Stimulated activated CD8-positive, alpha-beta memory T cell treated with anti-CD3 and anti-CD28 coated beads, Interleukin-7, amount 100 ng/mL, for 24 hours (primary cell): Measurements from ENCODE around the gene CORIN.

Source experiments
- DNase-seq: peaks from one replicate; pipeline ENCODE4 v3.0.0-alpha.2; 2020; ENCODE audit warnings: low read depth

The CORIN gene, protein sequence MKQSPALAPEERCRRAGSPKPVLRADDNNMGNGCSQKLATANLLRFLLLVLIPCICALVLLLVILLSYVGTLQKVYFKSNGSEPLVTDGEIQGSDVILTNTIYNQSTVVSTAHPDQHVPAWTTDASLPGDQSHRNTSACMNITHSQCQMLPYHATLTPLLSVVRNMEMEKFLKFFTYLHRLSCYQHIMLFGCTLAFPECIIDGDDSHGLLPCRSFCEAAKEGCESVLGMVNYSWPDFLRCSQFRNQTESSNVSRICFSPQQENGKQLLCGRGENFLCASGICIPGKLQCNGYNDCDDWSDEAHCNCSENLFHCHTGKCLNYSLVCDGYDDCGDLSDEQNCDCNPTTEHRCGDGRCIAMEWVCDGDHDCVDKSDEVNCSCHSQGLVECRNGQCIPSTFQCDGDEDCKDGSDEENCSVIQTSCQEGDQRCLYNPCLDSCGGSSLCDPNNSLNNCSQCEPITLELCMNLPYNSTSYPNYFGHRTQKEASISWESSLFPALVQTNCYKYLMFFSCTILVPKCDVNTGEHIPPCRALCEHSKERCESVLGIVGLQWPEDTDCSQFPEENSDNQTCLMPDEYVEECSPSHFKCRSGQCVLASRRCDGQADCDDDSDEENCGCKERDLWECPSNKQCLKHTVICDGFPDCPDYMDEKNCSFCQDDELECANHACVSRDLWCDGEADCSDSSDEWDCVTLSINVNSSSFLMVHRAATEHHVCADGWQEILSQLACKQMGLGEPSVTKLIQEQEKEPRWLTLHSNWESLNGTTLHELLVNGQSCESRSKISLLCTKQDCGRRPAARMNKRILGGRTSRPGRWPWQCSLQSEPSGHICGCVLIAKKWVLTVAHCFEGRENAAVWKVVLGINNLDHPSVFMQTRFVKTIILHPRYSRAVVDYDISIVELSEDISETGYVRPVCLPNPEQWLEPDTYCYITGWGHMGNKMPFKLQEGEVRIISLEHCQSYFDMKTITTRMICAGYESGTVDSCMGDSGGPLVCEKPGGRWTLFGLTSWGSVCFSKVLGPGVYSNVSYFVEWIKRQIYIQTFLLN

DNA sequence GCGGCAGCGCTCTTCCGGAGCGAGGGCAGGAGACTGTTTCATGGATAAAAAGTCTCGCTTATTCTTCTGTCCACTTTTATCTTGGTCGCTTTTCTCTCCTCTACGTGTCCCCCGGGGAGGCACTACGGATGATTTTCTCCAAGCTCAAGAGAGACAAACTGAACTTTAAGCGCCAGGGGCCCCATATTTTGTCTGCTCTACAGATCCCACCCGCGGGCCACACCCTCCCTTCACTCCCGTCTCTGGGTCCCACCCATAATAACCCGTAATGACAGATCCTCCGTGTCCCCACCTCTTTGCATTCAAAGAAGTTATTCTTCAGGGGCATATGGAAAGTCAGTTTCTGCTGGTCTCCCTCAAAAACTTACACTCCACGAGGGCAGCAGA, at the start of gene CORIN:
TSS of gene CORIN (minus strand) at position 160 of the 387 bp plus-strand sequence. CDS start at position 42, 118 bp downstream.
- no peak for DNase-seq

DNA sequence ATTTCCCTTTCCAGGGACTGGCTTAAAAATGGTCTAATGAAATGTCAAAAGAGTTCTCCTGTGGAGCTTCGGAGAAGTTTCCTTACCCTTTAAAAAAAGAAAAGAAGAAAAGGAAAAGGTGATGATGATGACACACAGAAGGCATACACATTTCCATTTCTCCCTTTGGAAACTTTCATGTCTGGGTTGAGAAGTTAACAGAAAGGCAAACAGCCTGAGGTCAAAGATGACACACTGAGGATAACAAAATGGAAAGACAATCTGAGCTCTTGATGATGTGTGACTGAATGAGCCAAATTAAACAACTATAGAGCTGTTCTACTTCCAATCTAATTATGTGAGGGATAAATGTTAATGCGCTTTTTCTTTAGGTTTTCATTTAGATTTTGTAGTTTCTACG, 44.4 kb upstream of the CORIN start:
- DNase-seq = no peak

DNA sequence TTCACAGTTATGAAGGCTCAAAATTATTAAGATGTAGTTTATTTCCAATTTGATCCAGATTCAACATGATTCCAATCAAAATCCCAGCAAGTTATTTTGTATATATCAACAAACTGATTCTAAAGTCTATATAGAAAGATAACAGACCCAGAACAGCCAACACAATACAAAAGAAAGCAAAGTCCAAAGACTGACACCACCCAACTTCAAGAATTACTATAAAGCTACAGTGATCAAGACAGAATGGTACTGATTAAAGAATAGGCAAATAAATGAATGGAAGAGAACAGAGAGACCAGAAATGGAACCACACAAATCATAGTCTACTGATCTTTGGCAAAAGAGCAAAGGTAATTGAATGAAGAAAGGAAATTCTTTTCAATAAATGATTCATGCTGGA, 41.6 kb upstream of the CORIN start:
- DNase-seq = no peak

DNA sequence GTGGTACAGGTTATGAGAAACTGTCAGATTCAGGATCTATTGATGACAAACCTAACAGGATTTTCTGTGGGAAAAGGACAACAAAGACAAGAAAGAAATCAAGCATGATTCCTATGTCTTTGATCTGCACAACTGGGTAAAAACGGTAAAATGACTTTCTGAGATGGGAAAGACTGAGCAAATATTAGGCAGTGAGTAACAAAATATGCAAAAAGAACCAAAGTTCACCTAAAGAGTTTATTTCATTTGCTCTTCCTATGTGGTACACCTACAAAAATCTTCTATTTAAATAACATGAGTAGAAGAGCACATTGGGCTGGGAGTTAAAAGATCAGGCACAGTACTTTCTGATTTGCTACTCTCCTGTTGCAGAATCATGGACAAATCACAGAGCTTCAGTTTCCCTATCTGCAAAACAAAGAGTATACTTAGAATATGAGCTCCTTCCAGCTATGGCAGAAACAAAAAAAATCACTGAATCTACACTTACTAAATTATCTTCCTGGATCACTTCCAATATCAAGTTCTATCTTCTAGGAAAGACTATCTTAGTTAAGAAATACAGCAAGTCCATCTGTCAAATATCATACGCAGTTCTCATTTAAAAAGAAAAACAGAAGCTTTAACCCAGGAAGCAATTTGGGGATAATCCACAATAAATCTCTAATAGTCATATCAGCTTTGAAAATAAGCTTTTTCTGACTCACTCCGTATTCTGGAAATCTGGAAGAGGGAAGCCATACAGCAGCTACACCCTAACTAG, 39.1 kb upstream of the CORIN start:
- DNase-seq = no peak

DNA sequence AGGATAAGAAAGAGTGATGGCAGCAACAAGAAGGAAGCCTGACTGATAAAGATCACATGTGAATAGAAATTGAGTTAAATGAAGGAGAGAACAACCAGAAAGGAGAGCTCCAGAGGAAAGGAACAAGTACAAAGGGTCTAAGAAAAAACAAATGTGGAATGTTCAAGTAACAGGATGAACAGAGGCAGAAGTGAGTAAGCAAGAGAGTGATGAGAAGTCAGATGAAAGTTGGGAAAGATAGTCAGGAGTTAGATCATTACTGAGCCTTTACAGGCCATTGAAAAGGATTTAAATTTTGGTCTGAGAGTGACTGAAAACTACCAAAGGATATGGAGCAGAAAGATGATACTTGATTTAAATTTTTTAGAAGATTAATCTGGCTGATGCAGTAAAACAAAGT, 38.4 kb upstream of the CORIN start:
- DNase-seq = no peak

DNA sequence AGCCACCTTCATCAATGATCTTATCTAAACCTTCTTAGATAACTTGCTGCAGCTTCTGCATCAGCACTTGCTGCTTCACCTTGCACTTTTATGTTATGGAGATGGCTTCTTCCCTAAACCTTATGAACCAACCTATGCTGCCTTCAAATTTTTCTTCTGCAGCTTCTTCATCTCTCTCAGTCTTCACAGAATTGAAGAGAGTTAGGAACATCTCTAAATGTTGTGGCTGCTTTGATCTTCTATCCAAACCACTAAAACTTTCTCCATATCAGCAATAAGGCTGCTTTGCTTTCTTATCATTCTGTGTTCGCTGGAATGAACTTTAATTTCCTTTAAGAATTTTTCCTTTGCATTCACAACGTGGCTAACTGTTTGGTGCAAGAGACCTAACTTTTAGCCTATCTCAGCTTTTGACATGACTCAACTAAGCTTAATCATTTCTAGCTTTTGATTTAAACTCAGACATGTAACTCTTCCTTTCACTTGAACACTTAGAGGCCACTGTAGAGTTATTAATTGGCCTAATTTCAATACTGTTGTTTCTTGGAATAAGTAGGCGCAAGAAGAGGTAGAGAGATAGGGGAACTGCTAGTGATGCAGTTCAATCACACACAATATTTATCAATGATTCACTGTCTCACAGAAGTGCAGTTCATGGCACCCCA, 36.1 kb upstream of the CORIN start:
- no peak for DNase-seq

DNA sequence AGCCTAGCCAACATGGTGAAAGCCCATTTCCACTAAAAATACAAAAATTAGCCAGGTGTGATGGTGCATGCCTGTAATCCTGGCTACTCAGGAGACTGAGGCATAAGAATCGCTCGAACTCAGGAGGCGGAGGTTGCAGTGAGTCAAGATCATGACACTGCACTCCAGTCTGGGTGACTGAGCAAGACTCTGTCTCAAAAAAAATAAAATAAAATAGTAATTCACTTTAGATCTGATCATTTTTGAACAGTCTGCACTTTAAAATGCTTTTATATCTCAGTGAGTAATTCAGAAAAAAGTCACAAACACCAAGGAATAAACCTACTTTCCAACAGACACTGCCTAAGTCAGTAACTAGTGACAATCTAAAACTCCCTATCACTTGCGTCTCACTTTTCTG, 25.6 kb upstream of the CORIN start:
- no peak for DNase-seq

DNA sequence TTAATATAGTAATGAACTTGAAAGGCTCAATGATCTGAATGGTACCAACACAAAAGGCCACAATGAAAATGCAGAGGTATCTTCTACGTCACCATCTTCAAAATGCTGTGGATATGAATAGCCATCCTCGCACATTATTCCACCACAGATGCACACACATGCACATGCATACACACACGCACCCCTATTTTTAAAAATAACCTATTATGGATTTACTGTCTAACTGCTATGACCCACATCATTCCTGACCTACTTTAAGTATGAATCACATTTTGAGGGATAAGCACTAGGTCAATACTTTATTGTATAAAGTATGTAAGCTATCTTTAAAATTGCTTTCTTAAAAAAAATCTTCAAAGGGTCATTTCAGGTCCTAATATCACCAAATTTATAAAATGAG, 24.4 kb upstream of the CORIN start:
- no peak for DNase-seq

DNA sequence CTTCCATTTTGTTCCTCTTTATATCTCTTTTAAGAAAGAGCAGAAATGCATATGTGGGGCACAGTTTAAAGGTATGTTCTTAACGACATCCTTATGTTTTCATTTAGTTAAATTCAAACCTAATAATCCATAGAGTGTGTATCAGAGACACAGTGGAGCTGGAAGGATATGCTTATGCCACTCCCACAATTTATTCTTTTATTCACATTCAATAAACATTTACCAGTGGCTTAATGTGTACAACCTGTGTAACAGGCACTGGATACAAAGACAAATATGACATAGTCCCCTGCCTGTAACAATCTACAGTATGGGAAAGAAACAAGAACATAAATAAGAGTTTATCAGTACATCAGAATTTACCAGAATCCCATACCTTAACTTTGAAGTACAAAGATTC, 22.4 kb upstream of the CORIN start:
- DNase-seq = no peak

DNA sequence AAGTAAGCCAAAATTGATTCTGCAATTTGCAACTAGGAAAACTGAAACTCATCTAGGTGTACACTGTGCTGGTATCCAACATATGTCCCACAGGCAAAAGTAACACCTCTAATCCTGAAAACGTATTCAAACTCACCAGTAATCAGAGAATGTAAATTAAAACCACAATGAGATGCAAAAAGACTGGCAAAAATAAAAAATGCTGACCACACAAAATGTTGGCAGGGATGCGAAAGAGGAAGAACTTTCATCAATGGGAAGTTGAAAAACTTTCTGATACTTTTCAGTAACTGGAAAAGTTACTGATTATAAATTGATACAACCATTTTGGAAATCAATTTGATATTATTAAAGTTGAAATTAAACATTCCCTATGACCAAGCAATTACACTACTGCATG, 20.1 kb upstream of the CORIN start:
- DNase-seq = no peak

DNA sequence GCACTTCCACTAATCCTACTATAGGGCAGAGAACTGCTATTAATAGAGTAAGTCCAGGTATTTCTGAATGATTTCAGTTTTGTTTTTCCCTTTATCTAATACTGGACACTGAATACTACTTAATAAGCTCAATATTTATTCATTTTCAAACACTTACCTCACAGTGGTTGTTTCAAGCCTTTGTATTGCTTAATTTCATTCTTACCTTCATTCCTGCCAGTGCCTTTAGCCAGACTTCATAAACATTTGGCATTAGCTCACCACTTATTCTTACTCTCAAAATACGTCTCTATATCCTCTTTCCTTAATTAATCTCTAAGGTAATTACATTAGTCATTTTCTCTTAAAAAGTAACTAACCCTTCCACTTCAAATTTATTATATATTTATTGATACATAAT, 18.8 kb upstream of the CORIN start:
- DNase-seq = no peak

DNA sequence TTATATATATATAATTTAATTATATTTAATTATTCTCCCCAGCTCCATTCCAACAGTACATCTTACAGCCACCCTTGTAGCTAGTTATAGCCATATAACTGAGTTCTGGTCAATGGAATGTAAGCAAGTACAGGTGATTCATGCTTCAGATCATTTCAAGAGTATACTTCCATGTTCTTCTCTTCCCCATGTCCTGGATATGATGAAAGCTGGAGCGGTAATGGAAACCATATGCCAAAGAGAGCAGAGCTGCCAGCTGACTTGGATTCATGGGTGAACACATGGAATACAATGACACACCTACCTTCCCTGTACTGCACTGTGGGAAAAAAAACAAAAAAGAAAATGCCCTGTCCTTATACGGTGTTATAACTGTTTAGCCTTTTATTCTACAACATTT, 17.5 kb upstream of the CORIN start:
- no peak for DNase-seq

DNA sequence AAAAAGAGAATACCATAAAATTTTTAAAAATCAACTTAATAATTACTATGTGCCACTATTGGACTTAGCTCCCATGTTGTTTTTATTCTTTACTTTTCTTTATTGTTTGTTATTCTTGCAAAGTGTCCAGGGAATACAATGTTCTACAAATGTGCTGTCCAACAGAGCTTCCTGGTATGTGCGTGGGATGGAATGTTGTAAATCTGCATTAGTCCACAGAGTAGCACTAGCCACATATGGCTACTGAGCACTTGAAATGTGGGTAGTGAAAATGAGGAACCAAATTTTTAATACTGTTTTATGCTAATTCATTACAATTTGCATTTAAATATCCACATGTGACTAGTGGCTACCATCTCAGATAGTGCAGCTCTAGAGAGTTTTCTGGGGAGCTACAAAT, 14.3 kb upstream of the CORIN start:
- DNase-seq = no peak

DNA sequence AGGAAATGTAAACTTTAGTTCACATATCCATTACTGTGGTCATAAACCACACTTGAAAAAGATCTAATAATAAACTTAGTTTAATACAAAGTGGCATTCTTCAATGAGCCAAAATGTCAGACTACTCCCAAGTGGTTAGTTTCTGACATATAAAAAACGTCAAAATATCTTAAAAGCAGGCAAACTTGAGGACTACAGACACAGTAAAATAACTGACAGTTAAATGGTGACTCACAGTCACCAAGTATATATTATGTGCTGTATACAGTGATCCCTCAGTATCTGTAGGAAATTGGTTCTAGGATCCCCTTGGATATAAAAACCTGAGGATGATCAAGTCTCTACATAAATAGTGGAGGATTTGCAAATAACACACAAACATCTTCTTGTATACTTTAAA, 11.6 kb upstream of the CORIN start:
- DNase-seq = no peak

DNA sequence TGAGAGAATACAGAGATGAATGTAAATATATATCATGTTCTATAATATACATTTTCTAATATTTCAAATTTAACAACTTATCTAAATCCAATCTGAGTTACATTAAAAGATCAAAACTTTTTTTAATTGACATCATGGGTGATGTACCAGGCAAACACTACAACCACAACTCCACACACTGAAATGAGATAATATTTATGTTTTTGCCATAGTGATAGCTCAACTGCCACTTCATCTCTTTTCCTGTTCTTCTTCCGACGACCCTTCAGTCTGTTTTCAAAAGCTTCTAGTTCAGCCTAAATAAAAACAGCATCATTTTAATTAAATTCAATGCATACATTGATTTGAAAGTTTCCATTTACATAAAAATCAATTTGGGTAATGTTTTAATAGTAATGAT, 10.2 kb upstream of the CORIN start:
- no peak for DNase-seq

DNA sequence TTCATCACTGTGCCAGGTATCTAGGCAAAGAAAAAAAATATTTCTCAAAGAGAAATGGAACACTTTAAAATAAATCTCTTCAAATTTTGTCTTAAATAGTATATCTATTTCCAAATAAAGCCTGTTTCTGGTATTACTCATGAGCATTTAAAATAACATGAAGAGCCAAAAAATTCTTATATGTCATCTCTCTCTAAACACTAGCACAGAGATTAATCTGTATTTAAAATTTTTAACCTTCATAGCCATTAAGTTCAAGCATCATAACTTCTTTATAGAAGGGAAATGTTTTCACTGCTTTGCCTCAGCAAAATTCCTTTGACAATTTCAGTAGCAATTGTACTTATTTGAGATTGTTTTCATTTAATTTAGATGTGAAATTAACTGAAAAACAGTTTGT, 5.1 kb upstream of the CORIN start:
- no peak for DNase-seq

DNA sequence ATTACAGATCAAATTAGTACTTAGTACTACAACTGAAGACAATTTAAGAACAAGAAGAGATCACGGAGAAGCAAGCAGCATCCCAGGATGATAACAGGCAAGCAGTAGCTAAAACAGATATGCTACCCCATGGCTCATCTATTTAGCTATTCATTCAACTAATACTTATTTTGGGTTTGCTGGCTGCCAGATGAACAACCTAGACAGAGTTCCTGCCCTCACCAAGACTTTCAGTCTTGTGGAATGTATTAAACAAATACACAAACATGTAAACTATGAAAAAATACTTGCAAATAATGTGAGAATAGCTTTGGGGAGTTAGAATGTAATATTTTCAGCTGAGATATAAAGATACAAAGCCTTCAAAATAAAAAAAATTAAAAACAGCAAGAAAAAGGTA, 2.4 kb upstream of the CORIN start:
- no peak for DNase-seq

DNA sequence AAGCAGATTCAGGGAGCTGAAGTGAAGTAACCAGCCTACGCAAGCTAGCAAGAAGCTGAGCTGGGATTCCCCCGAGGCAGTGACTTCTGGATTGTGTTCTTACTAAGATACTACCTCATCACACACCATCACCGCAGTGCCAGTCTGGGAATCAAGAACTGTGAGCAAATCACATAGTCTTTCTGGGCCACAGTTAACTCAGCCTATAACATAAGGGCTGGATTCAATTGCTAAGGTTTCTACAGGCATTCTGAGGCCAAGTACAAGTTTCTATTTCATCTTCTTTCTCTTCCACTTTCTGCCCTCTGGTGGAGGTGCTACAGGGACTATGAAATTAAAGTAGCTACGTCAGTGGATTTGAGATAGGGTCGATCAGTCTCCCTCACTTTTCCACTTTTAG, 1.4 kb upstream of the CORIN start:
- DNase-seq = peak; percentile 17

DNA sequence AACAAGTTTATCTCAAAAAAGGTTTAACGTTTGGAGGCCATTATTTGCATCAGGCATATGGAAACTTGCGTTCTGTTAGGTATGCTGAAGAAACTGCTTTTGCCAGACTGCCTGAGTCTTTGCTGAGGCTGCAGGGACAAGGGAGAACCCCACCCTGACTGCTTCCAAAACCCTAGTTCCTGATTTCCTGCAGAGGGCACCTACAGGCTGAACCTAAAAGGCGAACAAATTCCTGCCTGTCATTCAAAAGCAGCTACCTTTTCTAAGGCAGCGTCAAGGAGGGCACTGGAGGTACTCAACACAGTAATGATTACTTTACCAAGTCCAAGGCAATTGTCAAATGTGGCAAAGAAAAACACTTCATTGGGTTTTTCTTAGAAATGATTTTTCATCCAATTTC, 578 bp upstream of the CORIN start:
- DNase-seq = no peak

DNA sequence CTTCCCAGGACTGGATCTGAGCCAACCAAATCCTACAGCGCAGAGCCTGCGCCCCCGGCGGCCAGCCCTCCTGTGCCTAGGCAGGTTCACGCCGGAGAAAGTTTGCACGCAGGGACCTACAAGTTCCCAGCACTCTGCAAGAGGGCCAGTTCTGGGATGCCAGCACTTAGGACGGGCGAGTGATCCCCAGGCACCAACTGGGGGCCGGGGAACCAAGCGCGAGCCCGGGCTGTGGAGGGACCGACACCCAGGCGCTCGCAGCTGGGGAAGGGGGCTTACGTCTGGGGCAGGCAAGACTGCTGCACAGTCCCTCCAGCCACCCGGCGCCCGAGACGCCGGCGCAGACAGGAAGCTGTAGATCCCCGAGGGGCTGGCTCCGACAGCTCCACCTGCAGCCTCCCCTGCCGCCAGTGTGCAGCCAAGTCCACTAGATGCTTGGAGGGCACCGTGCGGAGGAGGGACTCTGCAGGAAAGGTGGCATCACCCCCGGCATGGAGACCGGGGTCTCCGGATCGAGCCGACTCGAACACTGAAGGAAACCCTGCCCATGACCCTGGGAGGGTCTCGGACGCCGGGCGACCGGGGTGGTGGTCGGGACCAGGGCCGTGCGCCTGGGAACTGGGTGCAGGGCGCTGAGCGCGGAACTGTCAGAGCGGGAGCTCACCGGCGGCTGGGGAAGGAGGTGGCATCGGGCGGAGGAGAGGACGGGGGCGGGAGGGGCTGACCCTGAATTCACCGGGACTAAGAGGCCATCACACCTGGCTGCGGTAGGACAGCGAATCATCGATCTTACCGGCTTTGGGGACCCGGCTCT, 566 bp downstream of the CORIN start:
- DNase-seq = peak; percentile 14

DNA sequence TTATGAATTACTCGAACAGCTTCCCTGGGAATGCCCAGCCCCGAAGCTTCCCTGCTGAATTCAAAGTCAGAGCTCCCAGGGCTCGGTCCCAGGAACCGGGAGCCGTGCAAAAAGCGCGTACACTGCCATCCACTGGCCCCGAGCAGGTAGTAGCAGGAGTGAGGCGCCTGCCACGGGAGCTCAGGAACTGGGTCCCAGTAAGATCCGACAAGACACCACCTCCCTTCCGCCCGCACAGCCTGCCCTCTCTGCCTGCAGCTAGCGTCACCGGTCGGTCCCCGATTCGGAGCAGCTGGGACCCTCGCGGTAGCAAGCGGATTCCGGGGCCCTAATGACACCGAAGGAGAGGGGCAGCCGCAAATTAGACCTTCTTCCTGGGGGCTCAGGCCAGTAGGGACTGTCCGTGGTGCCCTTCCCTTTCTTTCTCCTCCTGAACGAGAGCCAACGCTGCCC, 1.2 kb downstream of the CORIN start:
- DNase-seq = peak; percentile 24
